ENCODE measurements around the gene TMEM91.

GRCh38 chr19:41330946-41331678 is 45.2 kb upstream of the TMEM91 start:
- peak; percentile 33; the same call in 1 of the 2 replicates for TF ChIP-seq ATF3 (IDR thresholded peaks at IDR 0.05)
- no peak for TF ChIP-seq ATF3 (CRISPR knock-in tag; conservative IDR thresholded peaks at IDR 0.05)
- TF ChIP-seq ZNF780A (CRISPR knock-in tag; IDR thresholded peaks at IDR 0.05), result no peak
- TF ChIP-seq POLR2AphosphoS2 (IDR thresholded peaks at IDR 0.05; ENCODE audit: low read length), result no peak
- no peak for TF ChIP-seq SIX5 (IDR thresholded peaks at IDR 0.05; ENCODE audit: borderline replicate concordance in 1 of 2, insufficient read depth in 1 of 2, low read depth in 1 of 2, low read length in 2 of 2)
- TF ChIP-seq CTCF (IDR thresholded peaks at IDR 0.05 in 2 of 3, conservative IDR thresholded peaks at IDR 0.05 in 1 of 3; ENCODE audit: insufficient read depth in 2 of 3, low read depth in 1 of 3, low read length in 3 of 3), result no peak
- no peak for TF ChIP-seq SMARCE1 (IDR thresholded peaks at IDR 0.05)
- no peak for TF ChIP-seq ZBTB40 (IDR thresholded peaks at IDR 0.05)
- TF ChIP-seq ZBTB40 (CRISPR knock-in tag; IDR thresholded peaks at IDR 0.05), result no peak
- no peak for TF ChIP-seq PTTG1 (tag; IDR thresholded peaks at IDR 0.05; ENCODE audit: low read depth)
- TF ChIP-seq FOXM1 (IDR thresholded peaks at IDR 0.05; ENCODE audit: low read depth), result no peak
- no peak for TF ChIP-seq FOXM1 (CRISPR knock-in tag; IDR thresholded peaks at IDR 0.05; ENCODE audit: low read depth)

Data from K562 (cell line).